GM19240 (cell line): Measurements from ENCODE around the gene C3orf52.

Source experiments
- DNase-seq: peaks from one replicate; pipeline ENCODE4 v3.0.0; 2011; ENCODE audit warnings: low spot score; ENCODE audit not compliant: insufficient read length

The C3orf52 gene

DNA sequence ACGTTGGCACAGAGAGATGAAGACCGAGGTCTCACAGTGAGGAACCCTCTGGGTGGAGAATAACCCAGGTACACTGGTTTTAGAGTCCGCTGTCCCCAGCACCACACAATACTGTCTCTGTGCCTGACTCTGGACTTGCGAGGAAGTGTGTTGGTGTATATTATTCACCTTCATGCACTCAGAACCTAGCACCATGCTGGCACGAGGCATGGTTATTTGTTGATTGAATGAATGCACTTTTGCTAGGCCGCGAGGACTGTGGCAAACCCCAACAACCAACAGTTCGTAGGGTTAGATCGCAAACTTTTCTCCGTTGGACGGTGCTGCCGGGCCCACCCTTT is 484 bp upstream of the C3orf52 start:
- DNase-seq = no peak

DNA sequence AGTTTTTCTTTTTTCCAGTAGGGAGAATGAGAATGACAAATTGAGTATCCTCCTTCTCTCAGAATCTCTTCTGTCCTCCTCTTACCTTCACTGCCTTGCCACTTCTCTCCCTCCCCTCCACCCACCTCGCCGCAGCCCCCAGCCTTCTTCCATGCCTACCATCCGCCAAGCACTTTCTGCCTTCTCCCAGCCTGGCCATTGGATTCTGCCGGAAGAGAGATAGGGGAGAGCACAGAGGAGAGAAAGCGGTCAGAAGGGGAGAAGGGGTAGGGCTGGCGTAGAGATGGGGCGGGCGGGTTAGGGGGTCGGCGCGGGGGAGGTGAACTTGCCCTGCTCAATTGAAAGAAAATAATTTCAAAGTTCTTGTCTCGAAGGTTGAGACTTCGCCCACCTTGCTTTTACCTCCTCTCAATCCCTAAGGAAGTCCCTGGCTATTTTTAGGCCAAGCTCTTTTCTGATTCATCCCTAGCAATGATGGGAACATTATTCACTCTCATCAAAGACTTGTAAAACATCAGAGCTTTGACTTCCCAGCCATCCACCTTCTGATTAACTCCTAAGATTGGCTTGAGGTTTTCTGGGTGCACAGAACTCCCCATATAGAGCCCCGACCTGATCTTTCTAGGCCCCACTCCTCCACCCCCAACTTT is 811 bp downstream of the C3orf52 start:
- no peak for DNase-seq

DNA sequence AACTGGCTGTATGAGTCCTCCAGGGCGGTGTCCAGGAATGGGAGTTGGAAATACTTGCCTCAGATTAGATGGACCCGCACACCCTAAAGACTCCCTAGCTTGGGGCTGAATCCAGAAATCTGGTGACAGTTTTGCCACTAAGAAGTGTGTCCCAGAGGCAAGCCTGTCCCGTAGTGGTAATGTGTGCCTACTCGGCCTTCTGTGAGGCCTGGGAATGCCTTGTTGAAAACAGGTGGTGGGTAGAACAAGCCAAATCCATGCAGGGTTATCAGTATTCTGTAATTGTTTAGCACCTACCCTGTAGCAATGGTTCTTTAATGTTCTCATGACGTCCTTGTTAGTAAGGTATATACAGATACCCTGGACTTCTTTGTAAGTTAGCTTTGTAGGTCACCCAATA is 1.6 kb downstream of the C3orf52 start:
- DNase-seq = no peak

DNA sequence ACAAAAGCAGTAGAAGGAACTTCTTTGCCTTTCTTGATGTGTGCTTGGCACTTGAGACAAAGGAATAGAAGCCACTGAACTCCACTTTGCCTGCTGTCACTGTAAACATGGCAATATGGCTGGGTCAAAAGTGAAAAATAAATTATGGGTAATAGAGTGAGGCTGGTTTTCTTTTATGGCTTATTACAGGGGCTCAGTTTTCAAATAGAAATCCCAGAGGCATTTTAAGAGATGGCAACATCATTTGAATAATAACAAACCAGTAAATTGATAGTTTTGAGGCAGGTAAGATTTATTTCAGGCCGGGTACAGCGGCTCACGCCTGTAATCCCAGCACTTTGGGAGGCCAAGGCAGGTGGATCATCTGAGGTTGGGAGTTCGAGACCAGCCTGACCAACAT is 2.8 kb downstream of the C3orf52 start:
- no peak for DNase-seq

DNA sequence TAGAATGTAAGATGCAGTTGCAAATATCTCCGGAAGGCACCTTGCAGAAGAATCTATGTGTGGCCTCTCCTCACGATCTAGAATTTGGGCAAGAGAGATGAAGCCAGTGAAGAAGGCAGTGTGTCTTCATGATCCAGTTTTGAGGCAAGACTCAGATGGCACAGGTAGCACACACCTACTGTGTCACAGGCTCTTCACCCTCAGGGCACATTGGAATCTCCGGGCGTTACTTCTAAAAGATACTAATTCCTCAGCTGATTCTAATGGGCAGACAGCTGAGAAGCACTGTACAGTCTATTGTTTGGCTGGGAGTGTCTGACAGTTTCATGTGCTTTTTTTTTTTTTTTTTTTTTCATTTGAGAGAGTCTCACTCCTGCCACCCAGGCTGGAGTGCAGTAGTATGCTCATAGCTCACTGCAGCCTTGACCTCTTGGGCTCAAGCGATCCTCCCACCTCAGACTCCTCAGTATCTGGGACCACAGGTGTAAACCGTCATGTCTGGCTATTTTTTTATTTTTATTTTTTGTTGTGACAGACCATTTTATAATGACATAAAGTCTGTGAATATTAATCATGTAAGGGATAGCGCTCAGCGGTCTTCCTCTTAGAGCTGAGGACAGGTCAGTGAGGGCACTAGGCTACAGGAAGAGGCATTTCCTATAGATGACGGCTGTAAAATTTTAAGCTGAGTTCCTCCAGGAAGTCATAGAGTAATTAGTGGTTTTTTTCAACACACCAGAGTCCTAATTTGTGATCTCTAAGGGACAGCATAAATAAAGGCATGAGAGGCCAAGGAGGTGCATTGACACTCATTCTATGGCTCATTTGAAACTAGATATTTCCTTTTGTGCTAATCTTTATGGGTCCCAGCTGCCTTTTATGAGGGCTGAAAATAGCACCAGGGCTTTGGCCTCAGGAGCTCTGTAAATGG is 4.0 kb downstream of the C3orf52 start:
- DNase-seq = no peak

DNA sequence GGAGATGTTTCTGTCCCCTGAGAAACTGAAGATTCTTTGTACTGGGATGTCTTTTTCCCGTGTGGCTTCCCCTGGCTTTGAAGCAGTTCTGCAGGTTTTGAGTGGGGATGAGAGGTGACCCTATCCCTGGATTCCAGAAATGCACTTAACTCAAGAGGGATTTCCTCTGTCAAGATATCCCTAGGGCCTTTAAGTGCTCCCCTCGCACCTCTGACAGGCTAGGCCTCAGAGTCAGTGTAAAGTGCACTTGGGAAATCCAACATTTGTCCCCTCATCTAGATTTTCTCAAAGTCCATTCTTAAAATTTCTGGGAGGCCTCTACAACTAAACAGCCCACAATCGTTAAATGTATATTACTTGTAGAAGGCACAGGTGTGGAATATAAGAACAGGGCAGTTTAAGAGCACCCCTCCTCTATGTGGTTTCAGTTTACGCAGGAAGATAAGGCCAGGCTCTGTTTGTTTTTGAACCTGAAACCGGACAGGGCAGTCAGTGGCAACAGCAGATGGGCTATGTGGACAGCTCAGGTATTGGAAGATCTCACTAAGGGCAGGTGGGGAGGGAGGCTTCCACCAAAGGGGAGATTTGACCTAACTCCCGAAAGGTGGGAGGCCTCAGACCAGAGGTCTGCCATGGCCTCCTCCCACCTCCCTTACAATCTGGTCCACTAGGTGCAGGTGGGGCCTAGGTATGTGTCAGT is 4.8 kb downstream of the C3orf52 start:
- no peak for DNase-seq

DNA sequence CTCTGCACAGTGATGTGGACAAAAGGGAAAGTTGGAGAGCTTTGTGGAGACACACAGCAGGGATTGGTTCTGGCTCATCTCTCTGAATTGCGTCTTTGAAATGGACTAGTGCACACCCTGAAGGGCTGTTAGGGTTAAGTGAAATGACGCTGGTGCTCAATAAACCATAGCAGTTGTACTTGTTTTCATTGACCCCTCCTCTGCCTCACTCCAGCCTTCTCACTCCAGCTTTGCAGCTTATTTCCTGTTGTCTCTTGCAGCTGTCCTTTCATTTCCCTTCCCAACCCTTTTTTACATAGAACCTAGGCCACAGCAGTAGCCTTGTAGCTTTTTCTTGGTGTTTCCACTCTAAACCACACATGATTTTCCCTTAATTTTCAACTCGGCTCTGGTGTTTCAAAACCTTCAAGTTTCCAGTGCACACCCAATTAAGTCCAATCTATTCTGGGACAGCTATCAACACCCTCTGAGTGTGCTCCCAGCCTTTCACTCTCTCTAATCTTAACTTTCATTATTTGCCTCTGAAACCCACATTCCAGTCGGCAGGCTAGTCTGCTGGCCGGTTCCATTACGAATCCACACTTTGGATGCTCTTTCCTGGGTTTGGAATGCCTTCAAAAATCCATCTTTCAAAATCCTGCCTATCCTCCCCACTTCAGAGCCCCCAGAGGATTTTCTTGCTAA is 6.4 kb downstream of the C3orf52 start:
- no peak for DNase-seq

DNA sequence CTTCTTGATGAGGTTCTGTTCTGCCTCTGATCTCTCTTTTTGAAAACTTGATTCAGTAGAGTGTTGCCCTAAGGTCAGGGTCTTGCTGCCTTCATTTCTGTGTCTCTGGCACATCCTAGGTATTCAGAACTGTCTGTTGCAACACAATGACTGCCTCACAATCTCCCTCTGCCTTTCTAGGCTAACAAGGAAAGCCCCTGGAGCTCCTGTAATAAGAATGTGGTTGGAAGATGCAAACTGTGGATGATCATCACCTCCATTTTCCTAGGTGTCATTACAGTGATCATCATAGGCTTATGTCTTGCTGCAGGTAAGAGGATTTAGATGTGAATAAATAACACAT is 7.0 kb downstream of the C3orf52 start:
- DNase-seq = no peak

DNA sequence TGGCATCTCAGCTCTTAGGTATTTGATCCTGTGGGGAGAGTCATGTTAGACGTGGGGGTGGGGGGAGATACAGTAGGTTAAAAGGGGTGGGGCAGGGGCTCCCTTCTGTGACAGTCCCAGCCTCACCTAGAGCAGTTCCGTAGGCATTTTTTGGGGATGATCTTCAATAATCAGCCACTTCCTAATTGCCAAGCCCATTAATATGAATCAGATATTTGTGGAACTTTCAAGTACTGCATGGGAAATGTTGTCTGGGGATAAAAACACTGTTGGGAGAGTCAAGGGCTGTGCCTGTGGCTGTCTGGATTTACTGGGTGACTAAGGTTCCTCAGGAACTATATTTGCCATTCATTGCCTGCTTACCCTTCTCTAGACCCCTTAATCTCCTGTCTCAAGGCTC is 9.5 kb downstream of the C3orf52 start:
- no peak for DNase-seq

DNA sequence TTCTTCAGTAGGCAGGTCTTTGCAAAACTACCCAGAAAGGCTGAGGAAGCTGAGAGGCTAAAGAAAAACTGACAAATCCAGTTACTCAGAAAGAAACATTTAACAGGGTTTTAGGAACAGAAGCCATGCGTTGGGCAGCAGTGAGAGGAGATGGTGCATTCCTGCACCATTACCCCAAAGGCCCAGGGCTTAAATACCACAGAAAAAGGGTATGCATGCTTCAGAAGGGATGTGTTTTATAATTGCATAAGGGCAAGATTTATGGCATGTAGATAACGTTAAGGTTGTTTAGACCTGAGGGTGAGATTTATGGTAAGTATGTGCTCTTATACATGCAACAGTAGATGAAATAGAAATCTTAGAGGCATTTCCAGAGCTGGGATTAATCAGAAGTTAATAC is 10.0 kb downstream of the C3orf52 start:
- DNase-seq = no peak

DNA sequence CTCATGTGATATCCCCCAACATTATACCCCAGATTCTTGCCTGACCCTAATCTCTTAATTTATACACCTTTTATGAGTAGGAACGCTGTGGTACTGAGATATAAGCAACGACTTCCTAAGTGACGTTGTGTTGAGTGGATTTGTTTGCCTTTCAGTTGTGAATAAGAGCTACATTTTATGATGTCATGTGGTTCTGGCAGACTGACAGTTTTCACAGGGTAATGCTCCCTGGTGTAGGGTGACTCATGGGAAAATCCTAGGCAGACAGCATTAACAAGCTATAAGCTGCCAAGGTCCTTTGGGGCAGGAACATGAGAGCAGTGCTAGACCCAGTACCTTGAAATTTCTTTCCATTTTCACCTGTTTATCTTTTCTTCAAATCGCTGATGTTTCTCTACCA is 11.2 kb downstream of the C3orf52 start:
- no peak for DNase-seq

DNA sequence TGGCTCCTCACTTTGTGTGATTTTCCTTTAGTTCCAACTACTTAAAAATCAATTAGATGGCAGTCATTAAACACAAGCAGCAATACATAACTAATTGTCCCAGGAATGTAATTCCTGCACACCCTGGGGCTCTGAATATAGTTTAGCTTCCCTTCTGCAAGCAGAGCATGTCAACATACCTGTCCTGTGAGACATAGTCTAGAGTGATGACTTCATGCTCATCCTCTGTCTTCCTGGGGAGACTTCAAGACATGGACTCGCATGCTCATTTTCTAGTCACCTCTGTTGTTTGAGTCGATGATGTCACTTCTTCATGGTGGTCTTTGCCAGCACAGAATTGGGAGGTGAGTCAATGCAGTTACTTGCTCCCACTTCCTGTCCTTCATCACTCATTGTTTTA is 15.7 kb downstream of the C3orf52 start:
- DNase-seq = no peak

DNA sequence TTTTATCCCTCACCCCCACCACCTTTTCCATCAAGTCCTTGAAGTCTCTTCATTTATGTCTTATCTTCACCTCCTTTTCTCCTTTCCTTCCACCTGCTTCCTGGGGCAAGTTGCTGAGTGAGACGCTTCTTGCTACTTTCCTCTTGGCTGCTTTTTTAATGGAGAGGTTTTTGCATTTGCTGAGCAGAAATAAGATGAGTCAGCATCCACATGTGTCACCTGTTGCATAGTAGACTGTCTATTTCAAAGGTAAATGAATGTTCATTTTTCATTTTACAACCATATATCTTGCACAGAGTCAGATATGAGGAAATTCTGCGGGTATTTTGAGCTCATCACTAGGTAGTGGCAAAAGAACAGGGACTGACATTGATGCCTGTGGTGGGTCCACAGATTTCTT is 18.6 kb downstream of the C3orf52 start:
- DNase-seq = no peak

DNA sequence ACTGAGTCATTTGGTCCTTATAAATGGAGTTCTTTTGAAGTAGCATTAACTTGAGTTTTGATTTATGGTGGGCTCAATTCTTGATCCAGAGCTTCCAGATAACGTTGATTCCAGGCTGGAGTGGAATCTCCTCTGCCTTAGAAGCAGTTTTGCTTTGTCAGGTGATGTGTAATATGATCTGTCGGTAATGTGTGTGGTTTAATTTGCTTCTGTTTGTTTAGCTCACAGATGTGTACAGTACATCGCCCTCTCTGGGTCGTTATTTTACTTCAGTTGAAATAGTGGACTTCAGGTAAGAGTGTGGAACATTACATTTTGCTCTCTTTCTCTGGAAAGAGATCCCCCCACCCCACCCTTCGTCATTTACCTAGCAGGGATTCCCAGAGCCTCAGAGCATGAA is 23.1 kb downstream of the C3orf52 start:
- DNase-seq = no peak

DNA sequence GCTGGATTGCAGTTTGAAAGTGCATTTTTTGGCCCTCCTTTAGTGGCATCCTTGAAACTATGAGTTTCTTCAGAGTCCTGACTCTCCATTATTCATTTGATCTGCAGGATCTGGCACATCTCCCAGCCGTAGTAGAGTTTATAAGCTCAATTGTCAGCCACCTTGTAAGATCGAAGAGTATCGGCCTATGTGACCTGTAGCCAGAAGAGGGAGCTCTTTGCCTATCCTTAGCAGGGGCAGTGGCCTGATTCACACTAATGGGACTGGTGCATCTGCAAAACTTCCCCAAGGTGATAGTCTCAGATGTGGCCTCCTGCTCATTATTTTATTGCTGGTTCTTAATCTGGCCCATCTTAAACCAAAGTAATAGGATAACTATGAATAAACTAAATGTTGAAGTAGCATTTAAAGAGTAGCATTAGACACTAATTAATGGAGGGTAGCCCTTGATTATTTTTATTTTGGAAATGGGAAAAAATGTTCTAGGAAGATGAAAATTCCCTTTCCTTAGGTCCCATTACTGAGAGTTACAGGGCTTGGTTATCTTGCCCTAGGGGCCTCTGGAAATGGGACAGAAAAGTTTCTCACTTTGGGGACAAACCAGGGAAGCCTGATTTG is 25.7 kb downstream of the C3orf52 start:
- DNase-seq = peak; percentile 37

DNA sequence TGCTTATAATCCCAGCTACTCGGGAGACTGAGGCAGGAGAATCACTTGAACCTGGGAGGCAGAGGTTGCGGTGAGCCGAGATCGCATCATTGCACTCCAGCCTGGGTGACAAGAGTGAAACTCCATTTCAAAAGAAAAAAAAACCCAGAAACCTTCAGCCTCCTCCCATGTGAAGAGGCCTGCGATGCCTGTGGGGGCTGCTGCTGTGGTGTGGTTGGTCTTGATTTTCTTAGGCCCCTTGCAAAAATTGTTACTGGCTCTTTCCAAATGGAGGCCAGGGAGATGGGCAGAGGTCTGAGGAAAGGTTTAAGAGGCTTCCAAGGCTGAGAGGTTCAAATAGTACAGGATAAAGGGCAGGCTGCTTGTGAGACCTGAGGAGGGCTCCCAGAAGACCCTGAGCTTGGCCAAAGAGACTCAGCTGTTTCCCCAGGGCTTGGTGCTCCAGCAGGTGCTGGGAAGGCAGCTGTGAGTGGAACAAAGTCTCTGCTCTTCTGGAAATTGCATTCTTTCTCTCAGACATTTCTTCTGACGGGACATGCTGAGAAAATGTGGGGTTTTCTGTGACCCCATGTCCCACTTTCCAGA is 28.5 kb downstream of the C3orf52 start:
- DNase-seq = no peak

DNA sequence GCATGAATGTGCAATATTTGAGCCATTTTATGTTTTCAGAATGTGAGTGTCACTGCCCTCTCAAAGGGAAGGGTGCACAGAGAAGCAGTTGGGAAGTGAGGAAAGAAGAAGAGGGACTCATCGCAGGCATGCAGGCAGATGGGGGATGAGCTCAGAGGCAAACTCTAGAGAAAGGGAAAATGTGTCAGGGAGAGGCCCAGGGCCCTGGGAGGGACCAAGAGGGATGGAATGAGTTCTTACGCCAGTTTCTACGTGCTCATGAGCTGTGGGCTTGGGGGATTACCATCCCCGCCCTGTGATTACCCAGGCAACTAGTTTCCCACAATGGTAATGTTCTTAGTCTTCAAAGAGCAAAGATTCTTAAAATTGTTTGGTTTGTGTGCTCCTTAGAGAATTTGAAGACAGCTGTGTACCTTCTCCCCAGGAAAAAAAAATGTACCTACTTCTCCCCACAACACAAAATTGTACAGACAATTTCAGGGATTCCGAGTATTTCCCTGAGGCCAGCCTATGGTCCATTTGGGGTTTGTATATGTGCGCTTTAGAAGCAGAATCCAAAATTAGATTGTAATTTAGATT is 29.1 kb downstream of the C3orf52 start:
- no peak for DNase-seq

DNA sequence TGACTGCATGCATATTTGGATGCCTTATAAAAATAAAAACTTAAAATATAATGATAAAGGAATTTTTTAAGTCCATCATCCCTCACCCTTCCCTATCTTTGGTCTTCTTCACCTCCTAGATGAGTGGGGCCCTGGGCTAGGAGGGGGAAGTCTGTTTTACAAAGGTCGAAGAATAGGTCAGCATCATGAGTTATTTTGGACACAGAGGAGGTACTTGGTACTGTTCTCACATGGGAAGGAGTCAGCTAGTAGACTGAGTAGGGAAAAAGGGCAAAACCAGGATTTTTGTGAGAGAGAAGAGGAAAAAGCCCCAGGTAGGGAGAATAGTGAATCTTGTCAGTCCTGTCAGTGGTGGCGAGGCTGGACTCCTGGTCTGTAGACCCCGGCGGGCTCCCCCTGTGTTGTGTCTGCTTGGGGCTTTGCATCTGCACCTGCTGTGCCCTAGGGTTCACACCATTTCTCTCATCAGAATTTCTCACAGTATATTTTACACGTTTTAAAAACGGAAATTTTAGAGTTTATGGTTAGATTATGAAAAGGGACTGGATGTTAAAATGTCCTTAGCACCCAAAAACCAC is 29.7 kb downstream of the C3orf52 start:
- no peak for DNase-seq

DNA sequence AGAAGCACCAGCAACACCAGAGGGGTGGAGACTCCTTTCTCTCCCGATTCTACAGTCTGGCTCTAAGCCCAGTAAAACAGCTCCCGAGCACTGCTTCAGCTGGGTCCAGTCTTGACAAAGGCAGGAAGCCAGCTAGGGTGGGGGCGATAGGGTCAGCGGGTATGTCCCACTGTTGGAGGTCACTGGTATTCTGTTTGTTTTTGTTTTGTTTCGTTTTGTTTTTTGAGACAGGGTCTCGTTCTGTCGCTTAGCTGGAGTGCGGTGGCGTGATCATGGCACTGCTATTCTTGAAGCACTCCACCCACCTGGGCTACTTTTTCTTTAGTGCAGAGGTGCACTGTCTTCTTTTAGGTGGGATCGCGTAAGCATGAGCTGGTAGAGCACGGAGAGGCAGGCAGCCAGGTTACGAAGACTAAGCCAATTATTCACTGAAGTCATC is 30.6 kb downstream of the C3orf52 start:
- DNase-seq = no peak

DNA sequence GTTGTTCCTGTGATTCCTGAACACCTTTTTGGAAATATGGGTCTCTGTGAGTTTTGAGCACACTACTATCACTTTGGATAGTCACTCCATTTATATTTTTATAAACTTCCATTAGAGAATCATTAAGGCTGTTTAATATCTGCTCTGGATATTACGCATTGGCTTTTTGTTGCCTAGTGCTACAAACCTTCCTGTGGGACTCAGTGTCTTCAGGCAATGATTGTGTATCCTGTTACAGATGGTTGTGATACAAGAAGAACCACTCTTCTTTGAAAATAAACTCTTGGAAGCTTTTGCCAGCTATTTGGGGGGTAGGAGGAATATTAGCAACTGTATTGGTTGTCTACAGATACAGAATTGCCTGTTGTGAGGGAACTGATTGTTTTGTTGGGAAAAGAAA is 31.2 kb downstream of the C3orf52 start:
- no peak for DNase-seq
